K562 (cell line): ENCODE results near the gene FBXO27. TPM values are rescaled to one million over a fixed set of nuclear protein-coding genes. Genes with fewer than 3 reads are reported as not detected.
A peak's percentile ranks its signal among the peaks of the same experiment; 100 is the strongest.

Source experiments
- FIP1L1 ChIP-seq: fragments of 200-400 bp; formaldehyde crosslinking; IDR thresholded peaks from 2 replicates; pipeline ENCODE4 v1.6.1; 2018; ENCODE audit warnings: mild to moderate bottlenecking, low read depth, low read length; ENCODE audit not compliant: poor library complexity, severe bottlenecking
- GATAD2B ChIP-seq: fragments of 450-650 bp; IDR thresholded peaks from 2 replicates; pipeline ENCODE4 v1.6.1; 2017; ENCODE audit warnings: mild to moderate bottlenecking, borderline replicate concordance
- JUND ChIP-seq, 2 experiments: IDR thresholded peaks; 2 replicates in 1 of 2; 3 replicates in 1 of 2; pipeline ENCODE4 v1.6.1; 2011; ENCODE audit warnings: borderline replicate concordance in 2 of 2, low read depth in 2 of 2, low read length in 2 of 2, improper control_type of control experiment in 1 of 2, missing biosample characterization in 1 of 2, missing genetic modification characterization in 1 of 2, missing genetic modification reagents in 1 of 2
- KDM5B ChIP-seq: fragments of 200-600 bp; sonication (generic); IDR thresholded peaks from 2 replicates; pipeline ENCODE4 v1.6.1; 2012; ENCODE audit warnings: low read depth, mild to moderate bottlenecking, moderate library complexity, low read length, control low read depth, inconsistent platforms; ENCODE audit not compliant: insufficient replicate concordance
- NEUROD1 ChIP-seq: fragments of 150-350 bp; IDR thresholded peaks from 2 replicates; pipeline ENCODE4 v1.6.1; 2014; ENCODE audit warnings: borderline replicate concordance, low read length, low read depth; ENCODE audit not compliant: partially characterized antibody
- NR2C1 ChIP-seq, 2 experiments: fragments of 450-650 bp; IDR thresholded peaks; 2 replicates each; pipeline ENCODE4 v1.6.1; 2017; ENCODE audit warnings: mild to moderate bottlenecking in 2 of 2, antibody characterized with exemption in 1 of 2, inconsistent platforms in 1 of 2, missing compliant biosample characterization in 1 of 2, missing genetic modification characterization in 1 of 2
- STAG1 ChIP-seq: sonication (generic); formaldehyde crosslinking; IDR thresholded peaks from 2 replicates; pipeline ENCODE4 v1.5.0; 2020; ENCODE audit warnings: missing genetic modification reagents, borderline replicate concordance
- TEAD4 ChIP-seq, 2 experiments: sonication (generic) in 1 of 2; formaldehyde crosslinking in 1 of 2; IDR thresholded peaks; 2 replicates each; pipeline versions ENCODE4 v1.6.1 to v1.8.0; 2012 to 2022; ENCODE audit warnings: borderline replicate concordance in 1 of 2, inconsistent platforms in 1 of 2, low read length in 1 of 2, mild to moderate bottlenecking in 1 of 2, missing genetic modification reagents in 1 of 2
- ZC3H4 ChIP-seq: sonication (generic); formaldehyde crosslinking; IDR thresholded peaks from 2 replicates; pipeline ENCODE4 v1.9.0; 2021; ENCODE audit warnings: missing genetic modification reagents, borderline replicate concordance
- ZNF3 ChIP-seq: fragments of 250-450 bp; sonication (Bioruptor Pico); IDR thresholded peaks from 2 replicates; pipeline ENCODE4 v1.5.0; 2021; ENCODE audit warnings: mild to moderate bottlenecking, moderate library complexity
- ZNF780A ChIP-seq: fragments of 250-450 bp; sonication (Bioruptor Pico); IDR thresholded peaks from 2 replicates; pipeline ENCODE4 v1.5.0; 2021; ENCODE audit warnings: mild to moderate bottlenecking
- polyA plus RNA-seq, 8 experiments: library from polyadenylated mRNA; depleted of rRNA in 4 of 8; stranded (reverse) in 5 of 8; unstranded in 3 of 8; fragments of >200 nt; fragmentation: Nextera tagmentation in 2 of 8; fragmentation: Illumina TruSeq in 1 of 8; extraction: Ambion mirVana in 2 of 8; extraction: Trizol in 1 of 8; gene quantifications; 2 replicates each; pipeline versions ENCODE4 v1.2.1 to v1.2.3, GENCODE V29; 2011 to 2014; ENCODE audit warnings: inconsistent platforms in 1 of 8, missing spikeins in 1 of 8
- total RNA-seq, 7 experiments: library from RNA; depleted of rRNA in 6 of 7; stranded (reverse); fragments of >200 nt in 6 of 7; fragmentation: Illumina TruSeq in 2 of 7; extraction: Trizol in 2 of 7; gene quantifications; 2 replicates each; pipeline versions ENCODE4 v1.2.1 to v1.2.3, GENCODE V29; 2011 to 2021; ENCODE audit warnings: low replicate concordance in 1 of 7
- TF ChIP-seq, protein P1 (sequence below): IDR thresholded peaks from 3 replicates; pipeline ENCODE4 v1.6.1; 2011; ENCODE audit warnings: borderline replicate concordance, mild to moderate bottlenecking, moderate library complexity; ENCODE audit not compliant: insufficient read length; ENCODE audit errors: extremely low read depth
- TF ChIP-seq, protein P2 (sequence below): fragments of 450-650 bp; formaldehyde crosslinking; IDR thresholded peaks from 2 replicates; pipeline ENCODE4 v1.4.0; 2022; ENCODE audit warnings: mild to moderate bottlenecking, moderate library complexity
- TF ChIP-seq, protein P3 (sequence below): fragments of 450-650 bp; IDR thresholded peaks from 2 replicates; pipeline ENCODE4 v1.6.1; 2017; ENCODE audit warnings: antibody characterized with exemption, mild to moderate bottlenecking
- TF ChIP-seq, protein P4 (sequence below): IDR thresholded peaks from 3 replicates; pipeline ENCODE4 v1.6.1; 2011; ENCODE audit warnings: borderline replicate concordance, mild to moderate bottlenecking; ENCODE audit not compliant: insufficient read length, insufficient read depth

Gene FBXO27
- total and polyA plus RNA-seq, 9 of the 15 experiments (the other 6 are each of a cell fraction or from before 2014, with no cell fraction given), result 1.8 to 11.0 (median 6.3) TPM

DNA sequence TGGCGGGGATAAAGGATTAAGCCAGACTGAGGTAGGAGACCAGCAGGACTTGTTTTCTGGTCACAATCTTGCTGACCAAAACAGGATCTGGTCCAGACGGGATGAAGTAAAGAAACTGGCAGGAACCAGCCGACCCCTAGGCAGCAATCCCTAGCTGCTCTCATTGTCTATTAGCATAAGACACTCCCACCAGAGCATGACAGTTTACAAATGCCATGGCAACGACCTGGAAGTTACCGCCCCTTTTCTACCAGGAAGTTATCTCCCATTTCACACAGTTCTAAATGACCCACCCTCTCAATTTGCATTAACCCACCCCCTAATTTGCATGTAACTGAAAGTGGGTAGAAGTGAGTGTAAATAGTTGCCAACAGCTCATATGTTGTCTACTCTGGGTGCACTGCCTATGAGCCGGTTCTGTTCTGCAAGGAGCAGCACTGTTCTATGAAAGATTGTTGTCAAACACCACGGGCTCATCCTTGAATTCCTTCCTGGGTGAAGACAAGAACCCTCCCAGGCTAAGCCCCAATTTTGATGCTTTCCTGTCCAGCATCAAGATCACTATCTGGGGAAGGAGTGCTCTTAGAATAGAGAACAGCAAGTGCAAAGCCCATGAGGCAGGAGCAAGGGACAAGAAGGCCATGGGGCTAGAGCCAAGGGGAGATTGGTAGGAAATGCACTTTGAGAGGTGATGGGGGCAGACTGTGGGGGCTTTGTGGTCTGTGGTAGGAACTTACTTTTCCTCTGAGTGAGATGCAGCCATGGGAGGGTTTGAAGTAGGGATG lies 13.9 kb upstream of the FBXO27 start (continued):
- TF ChIP-seq, protein P1, sequence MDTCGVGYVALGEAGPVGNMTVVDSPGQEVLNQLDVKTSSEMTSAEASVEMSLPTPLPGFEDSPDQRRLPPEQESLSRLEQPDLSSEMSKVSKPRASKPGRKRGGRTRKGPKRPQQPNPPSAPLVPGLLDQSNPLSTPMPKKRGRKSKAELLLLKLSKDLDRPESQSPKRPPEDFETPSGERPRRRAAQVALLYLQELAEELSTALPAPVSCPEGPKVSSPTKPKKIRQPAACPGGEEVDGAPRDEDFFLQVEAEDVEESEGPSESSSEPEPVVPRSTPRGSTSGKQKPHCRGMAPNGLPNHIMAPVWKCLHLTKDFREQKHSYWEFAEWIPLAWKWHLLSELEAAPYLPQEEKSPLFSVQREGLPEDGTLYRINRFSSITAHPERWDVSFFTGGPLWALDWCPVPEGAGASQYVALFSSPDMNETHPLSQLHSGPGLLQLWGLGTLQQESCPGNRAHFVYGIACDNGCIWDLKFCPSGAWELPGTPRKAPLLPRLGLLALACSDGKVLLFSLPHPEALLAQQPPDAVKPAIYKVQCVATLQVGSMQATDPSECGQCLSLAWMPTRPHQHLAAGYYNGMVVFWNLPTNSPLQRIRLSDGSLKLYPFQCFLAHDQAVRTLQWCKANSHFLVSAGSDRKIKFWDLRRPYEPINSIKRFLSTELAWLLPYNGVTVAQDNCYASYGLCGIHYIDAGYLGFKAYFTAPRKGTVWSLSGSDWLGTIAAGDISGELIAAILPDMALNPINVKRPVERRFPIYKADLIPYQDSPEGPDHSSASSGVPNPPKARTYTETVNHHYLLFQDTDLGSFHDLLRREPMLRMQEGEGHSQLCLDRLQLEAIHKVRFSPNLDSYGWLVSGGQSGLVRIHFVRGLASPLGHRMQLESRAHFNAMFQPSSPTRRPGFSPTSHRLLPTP, result no peak
- 0 out of 2 replicates have a peak, but pooled peaks have one; percentile 24 for TF ChIP-seq JUND (IDR thresholded peaks at IDR 0.05; ENCODE audit: borderline replicate concordance, low read depth, low read length)
- no peak for TF ChIP-seq JUND (tag; IDR thresholded peaks at IDR 0.05; ENCODE audit: borderline replicate concordance, low read depth, low read length)
- no peak for TF ChIP-seq ZNF3 (CRISPR knock-in tag)
- no peak for TF ChIP-seq STAG1
- TF ChIP-seq NEUROD1, result no peak
- TF ChIP-seq, protein P2, sequence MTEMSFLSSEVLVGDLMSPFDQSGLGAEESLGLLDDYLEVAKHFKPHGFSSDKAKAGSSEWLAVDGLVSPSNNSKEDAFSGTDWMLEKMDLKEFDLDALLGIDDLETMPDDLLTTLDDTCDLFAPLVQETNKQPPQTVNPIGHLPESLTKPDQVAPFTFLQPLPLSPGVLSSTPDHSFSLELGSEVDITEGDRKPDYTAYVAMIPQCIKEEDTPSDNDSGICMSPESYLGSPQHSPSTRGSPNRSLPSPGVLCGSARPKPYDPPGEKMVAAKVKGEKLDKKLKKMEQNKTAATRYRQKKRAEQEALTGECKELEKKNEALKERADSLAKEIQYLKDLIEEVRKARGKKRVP (CRISPR knock-in tag), result no peak
- TF ChIP-seq ZNF780A, result no peak
- TF ChIP-seq, protein P3, sequence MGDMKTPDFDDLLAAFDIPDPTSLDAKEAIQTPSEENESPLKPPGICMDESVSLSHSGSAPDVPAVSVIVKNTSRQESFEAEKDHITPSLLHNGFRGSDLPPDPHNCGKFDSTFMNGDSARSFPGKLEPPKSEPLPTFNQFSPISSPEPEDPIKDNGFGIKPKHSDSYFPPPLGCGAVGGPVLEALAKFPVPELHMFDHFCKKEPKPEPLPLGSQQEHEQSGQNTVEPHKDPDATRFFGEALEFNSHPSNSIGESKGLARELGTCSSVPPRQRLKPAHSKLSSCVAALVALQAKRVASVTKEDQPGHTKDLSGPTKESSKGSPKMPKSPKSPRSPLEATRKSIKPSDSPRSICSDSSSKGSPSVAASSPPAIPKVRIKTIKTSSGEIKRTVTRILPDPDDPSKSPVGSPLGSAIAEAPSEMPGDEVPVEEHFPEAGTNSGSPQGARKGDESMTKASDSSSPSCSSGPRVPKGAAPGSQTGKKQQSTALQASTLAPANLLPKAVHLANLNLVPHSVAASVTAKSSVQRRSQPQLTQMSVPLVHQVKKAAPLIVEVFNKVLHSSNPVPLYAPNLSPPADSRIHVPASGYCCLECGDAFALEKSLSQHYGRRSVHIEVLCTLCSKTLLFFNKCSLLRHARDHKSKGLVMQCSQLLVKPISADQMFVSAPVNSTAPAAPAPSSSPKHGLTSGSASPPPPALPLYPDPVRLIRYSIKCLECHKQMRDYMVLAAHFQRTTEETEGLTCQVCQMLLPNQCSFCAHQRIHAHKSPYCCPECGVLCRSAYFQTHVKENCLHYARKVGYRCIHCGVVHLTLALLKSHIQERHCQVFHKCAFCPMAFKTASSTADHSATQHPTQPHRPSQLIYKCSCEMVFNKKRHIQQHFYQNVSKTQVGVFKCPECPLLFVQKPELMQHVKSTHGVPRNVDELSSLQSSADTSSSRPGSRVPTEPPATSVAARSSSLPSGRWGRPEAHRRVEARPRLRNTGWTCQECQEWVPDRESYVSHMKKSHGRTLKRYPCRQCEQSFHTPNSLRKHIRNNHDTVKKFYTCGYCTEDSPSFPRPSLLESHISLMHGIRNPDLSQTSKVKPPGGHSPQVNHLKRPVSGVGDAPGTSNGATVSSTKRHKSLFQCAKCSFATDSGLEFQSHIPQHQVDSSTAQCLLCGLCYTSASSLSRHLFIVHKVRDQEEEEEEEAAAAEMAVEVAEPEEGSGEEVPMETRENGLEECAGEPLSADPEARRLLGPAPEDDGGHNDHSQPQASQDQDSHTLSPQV, result no peak
- TF ChIP-seq, protein P4, sequence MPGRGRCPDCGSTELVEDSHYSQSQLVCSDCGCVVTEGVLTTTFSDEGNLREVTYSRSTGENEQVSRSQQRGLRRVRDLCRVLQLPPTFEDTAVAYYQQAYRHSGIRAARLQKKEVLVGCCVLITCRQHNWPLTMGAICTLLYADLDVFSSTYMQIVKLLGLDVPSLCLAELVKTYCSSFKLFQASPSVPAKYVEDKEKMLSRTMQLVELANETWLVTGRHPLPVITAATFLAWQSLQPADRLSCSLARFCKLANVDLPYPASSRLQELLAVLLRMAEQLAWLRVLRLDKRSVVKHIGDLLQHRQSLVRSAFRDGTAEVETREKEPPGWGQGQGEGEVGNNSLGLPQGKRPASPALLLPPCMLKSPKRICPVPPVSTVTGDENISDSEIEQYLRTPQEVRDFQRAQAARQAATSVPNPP, result no peak
- TF ChIP-seq GATAD2B, result no peak
- peak; percentile 6; the same call in 1 of the 2 replicates for TF ChIP-seq TEAD4 (IDR thresholded peaks at IDR 0.05; ENCODE audit: low read length)
- TF ChIP-seq TEAD4 (CRISPR knock-in tag; IDR thresholded peaks at IDR 0.05; ENCODE audit: borderline replicate concordance), result no peak
- no peak for TF ChIP-seq FIP1L1
- peak; percentile 96 for TF ChIP-seq NR2C1 (IDR thresholded peaks at IDR 0.05)
- peak; percentile 97 for TF ChIP-seq NR2C1 (tag; IDR thresholded peaks at IDR 0.05)
- TF ChIP-seq KDM5B, result no peak
- TF ChIP-seq ZC3H4 (CRISPR knock-in tag), result no peak
